ENCODE results near the gene TTC13.

- TF ChIP-seq, protein P1, sequence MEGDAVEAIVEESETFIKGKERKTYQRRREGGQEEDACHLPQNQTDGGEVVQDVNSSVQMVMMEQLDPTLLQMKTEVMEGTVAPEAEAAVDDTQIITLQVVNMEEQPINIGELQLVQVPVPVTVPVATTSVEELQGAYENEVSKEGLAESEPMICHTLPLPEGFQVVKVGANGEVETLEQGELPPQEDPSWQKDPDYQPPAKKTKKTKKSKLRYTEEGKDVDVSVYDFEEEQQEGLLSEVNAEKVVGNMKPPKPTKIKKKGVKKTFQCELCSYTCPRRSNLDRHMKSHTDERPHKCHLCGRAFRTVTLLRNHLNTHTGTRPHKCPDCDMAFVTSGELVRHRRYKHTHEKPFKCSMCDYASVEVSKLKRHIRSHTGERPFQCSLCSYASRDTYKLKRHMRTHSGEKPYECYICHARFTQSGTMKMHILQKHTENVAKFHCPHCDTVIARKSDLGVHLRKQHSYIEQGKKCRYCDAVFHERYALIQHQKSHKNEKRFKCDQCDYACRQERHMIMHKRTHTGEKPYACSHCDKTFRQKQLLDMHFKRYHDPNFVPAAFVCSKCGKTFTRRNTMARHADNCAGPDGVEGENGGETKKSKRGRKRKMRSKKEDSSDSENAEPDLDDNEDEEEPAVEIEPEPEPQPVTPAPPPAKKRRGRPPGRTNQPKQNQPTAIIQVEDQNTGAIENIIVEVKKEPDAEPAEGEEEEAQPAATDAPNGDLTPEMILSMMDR (IDR thresholded peaks at IDR 0.05), result no peak
- TF ChIP-seq POLR2A (IDR thresholded peaks at IDR 0.05), result no peak
Measured at GRCh38 chr1:230970432-230970831, 8.2 kb downstream of the TTC13 start.

Measured in thyroid gland (tissue), 4 donors.